ENCODE results near the gene XRRA1.

Gene XRRA1

DNA sequence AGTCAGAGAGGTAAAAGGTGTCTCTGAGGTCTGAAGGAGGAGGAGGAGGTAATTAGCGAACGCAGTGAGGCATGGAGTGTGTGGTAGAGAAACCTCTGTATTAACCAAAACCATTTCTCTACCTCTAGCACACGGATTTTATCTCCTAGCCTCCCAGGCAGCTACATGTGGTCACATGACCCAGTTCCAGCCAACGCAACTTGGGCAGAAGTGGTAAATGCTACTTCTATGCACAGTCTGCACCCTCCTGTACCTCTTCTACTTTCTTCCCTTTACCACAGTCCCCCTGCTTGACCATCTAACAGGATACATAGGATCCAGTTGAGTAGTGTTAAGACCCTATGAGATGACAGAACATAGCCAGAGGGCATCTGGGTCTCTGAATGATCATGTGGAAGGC is 95.7 kb downstream of the XRRA1 start:
- Histone ChIP-seq H3K27me3 (ENCODE audit: insufficient read depth, low read depth, severe bottlenecking) (no peaks in the 10 kb centered on the region), H3K9me3 (ENCODE audit: severe bottlenecking) (no peaks in the 10 kb centered on the region), H3K27ac (no peak overlapping the region), H3K36me3 (peaks cover 17% of the 10 kb centered on the region), H3K4me3 (ENCODE audit: low read depth, low read length) (no peak overlapping the region)
- TF ChIP-seq, protein P1, sequence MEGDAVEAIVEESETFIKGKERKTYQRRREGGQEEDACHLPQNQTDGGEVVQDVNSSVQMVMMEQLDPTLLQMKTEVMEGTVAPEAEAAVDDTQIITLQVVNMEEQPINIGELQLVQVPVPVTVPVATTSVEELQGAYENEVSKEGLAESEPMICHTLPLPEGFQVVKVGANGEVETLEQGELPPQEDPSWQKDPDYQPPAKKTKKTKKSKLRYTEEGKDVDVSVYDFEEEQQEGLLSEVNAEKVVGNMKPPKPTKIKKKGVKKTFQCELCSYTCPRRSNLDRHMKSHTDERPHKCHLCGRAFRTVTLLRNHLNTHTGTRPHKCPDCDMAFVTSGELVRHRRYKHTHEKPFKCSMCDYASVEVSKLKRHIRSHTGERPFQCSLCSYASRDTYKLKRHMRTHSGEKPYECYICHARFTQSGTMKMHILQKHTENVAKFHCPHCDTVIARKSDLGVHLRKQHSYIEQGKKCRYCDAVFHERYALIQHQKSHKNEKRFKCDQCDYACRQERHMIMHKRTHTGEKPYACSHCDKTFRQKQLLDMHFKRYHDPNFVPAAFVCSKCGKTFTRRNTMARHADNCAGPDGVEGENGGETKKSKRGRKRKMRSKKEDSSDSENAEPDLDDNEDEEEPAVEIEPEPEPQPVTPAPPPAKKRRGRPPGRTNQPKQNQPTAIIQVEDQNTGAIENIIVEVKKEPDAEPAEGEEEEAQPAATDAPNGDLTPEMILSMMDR (IDR thresholded peaks at IDR 0.05; ENCODE audit: low read depth, low read length) = no peak
- DNase-seq = no peak

DNA sequence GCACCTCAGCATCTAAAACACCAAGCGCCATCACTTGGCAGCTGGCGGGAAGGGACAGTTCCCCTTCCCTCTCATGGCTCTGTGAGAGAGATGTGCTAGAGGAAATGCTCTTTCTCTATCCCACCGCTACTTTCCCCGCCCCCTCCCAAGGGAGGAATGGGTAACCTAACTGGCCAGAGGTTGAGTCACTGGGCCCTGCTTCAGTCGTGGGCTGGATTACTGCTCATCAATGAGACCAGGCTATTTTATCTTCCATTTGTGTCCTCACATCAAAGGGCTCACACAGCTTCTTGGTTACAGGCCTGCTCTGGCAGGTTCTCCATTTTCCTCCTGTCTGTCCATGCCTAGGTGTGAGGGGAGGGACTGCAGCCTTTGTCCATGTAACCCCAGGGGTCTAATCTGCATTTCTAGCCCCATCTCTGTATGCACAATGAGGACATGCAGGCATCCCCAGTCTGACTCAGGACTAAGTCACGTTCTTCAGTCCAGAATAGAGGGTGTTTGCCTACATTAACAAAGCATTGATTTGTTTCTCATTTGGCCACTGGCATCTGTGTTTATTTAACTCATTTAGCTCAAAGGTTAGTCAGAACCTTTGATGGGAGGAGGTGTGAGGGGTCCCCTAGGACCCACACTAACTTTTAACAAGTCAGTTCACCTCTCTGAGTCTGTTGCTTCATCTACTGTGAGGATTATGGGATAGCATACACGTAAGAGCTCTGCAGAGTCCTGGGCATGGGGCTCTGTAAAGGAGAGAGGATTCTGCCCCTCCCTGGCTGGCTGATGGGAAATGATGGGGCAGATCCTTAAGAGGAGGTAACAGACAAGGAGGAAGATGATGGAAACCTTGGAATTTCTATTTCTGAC is 99.1 kb downstream of the XRRA1 start:
- H3K27ac ChIP-seq = no peak overlapping the region
- DNase-seq = no peak
- H3K27me3 ChIP-seq (ENCODE audit: insufficient read depth, low read depth, severe bottlenecking) = no peaks in the 10 kb centered on the region
- peaks cover 45% of the 10 kb centered on the region for H3K36me3 ChIP-seq
- TF ChIP-seq, protein P1 (IDR thresholded peaks at IDR 0.05; ENCODE audit: low read depth, low read length) = no peak
- H3K4me3 ChIP-seq (ENCODE audit: low read depth, low read length) = no peak overlapping the region
- no peaks in the 10 kb centered on the region for H3K9me3 ChIP-seq (ENCODE audit: severe bottlenecking)

DNA sequence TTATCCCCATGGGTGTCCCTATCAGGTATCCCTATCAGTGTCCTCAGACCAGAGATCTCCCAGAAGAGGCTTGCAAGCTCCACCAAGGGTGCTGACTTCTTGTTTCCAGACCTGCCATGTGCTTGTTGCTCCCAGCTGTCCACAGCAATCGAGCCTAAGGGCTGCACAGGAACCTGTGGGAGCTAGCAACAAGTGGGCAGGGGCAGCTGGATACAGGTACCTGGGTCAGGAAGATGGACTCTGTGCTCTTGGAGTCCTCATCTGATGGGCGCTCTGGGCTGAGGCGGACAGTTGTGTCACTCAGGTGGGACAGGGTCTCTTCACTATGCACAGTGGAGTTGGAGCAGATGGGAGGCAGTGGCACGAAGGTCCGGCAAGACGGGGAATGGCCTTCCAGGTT is 101.0 kb downstream of the XRRA1 start:
- TF ChIP-seq, protein P1 (IDR thresholded peaks at IDR 0.05; ENCODE audit: low read depth, low read length) = no peak
- no peak for DNase-seq
- Histone ChIP-seq H3K9me3 (ENCODE audit: severe bottlenecking) (no peaks in the 10 kb centered on the region), H3K36me3 (peaks cover 64% of the 10 kb centered on the region), H3K27me3 (ENCODE audit: insufficient read depth, low read depth, severe bottlenecking) (no peaks in the 10 kb centered on the region), H3K27ac (no peak overlapping the region), H3K4me3 (ENCODE audit: low read depth, low read length) (no peak overlapping the region)

DNA sequence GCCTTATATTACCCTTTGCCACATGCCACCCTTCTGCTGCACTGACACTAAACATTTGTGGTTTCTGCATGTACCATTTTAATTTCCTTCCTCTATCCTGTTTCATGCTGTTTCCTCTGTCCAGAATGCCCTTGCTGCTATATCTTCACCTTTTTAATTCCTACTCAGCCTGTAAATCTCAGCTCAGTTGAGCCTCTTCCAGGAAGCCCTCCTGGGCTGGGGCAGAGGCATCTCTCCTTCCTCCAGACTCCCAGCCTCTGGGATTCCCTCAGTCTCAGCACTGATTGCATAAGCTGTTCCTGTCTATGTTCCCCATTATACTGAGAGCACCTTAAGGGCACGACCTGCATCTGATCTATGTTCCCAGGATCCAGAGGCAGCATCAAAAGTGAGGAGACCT is 101.5 kb downstream of the XRRA1 start:
- H3K36me3 ChIP-seq = peaks cover 67% of the 10 kb centered on the region
- H3K9me3 ChIP-seq (ENCODE audit: severe bottlenecking) = no peaks in the 10 kb centered on the region
- H3K27ac ChIP-seq = no peak overlapping the region
- TF ChIP-seq, protein P1 (IDR thresholded peaks at IDR 0.05; ENCODE audit: low read depth, low read length) = no peak
- no peak overlapping the region for H3K4me3 ChIP-seq (ENCODE audit: low read depth, low read length)
- no peak for DNase-seq
- no peaks in the 10 kb centered on the region for H3K27me3 ChIP-seq (ENCODE audit: insufficient read depth, low read depth, severe bottlenecking)

DNA sequence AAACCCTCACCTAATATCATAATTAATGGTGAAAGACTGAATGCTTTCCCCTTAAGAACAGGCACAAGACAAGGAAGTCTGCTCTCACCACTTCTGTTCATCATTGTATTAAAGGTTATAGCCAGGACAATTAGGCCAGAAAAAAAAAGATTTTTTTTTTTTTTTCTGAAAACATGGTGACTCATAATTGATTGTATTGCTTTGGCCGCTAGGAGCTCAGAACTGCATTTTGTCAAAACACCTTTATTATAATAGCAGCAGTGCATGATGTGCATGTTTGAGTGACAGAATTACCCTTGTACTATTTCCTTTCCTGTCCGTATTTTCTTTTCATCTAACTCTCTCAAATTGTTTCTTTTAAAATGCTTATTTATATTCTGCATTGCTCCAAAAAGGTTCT is 102.1 kb downstream of the XRRA1 start:
- Histone ChIP-seq H3K4me3 (ENCODE audit: low read depth, low read length) (no peak overlapping the region), H3K27me3 (ENCODE audit: insufficient read depth, low read depth, severe bottlenecking) (no peaks in the 10 kb centered on the region), H3K9me3 (ENCODE audit: severe bottlenecking) (no peaks in the 10 kb centered on the region), H3K36me3 (peaks cover 72% of the 10 kb centered on the region), H3K27ac (no peak overlapping the region)
- DNase-seq = no peak
- TF ChIP-seq, protein P1 (IDR thresholded peaks at IDR 0.05; ENCODE audit: low read depth, low read length) = no peak
